ENCODE measurements around the gene GRM3.

Gene GRM3

GRCh38 chr7:86667732-86668131 is 24.0 kb downstream of the GRM3 start:
- Histone ChIP-seq H3K36me3 (replicated peaks in 1 of 2; ENCODE audit: control insufficient read depth in 2 of 2, insufficient read depth in 2 of 2, low read length in 2 of 2) (no peaks in the 10 kb centered on the region), H2AFZ (ENCODE audit: low read length) (no peak overlapping the region), H3K4me2 (ENCODE audit: insufficient read depth, low read length, poor library complexity, severe bottlenecking) (no peak overlapping the region), H3K14ac (ENCODE audit: low read length) (no peak overlapping the region), H3K27me3 (ENCODE audit: control insufficient read depth in 3 of 3, insufficient read depth in 3 of 3, low read depth in 1 of 3, low read length in 3 of 3) (no peaks in the 10 kb centered on the region), H3K9ac (ENCODE audit: low read depth, low read length, poor library complexity) (no peak overlapping the region), H3K27ac (replicated peaks; ENCODE audit: low read length) (no peak overlapping the region), H2BK12ac (ENCODE audit: low read length) (no peak overlapping the region), H2BK15ac (ENCODE audit: low read length) (no peak overlapping the region), H3K9me3 (replicated peaks in 1 of 2; ENCODE audit: control insufficient read depth in 2 of 2, insufficient read depth in 1 of 2, low read depth in 1 of 2, low read length in 2 of 2) (no peaks in the 10 kb centered on the region), H4K91ac (ENCODE audit: low read depth, low read length, poor library complexity) (no peak overlapping the region), H3K79me1 (ENCODE audit: low read depth, low read length) (no peaks in the 10 kb centered on the region), H4K8ac (ENCODE audit: low read depth, low read length) (no peak overlapping the region), H3K4ac (ENCODE audit: low read length) (no peak overlapping the region), H2BK5ac (ENCODE audit: low read length) (no peak overlapping the region), H3K4me1 (ENCODE audit: control insufficient read depth in 2 of 2, insufficient read depth in 1 of 2, low read depth in 1 of 2, low read length in 2 of 2) (peaks cover 7 to 8% of the 10 kb centered on the region in 2 donors), H2BK120ac (ENCODE audit: low read depth, low read length) (no peak overlapping the region), H2AK5ac (ENCODE audit: low read depth, low read length) (no peak overlapping the region), H3K4me3 (ENCODE audit: low read length in 2 of 2) (no peak overlapping the region), H3K23ac (ENCODE audit: low read depth, low read length, poor library complexity) (no peak overlapping the region), H3K18ac (ENCODE audit: low read length) (no peak overlapping the region)
- no CpG with 5 or more reads among the region's 4 CpGs for WGBS, 2 donors (ENCODE audit: extremely low coverage in 2 of 2, insufficient read length in 2 of 2, insufficient replicate concordance in 1 of 2)
- DNase-seq (ENCODE audit: low spot score), result no peak

- Histone ChIP-seq H3K4me1 (ENCODE audit: control insufficient read depth in 2 of 2, insufficient read depth in 1 of 2, low read depth in 1 of 2, low read length in 2 of 2) (peaks cover 7 to 8% of the 10 kb centered on the region in 2 donors), H3K9me3 (replicated peaks in 1 of 2; ENCODE audit: control insufficient read depth in 2 of 2, insufficient read depth in 1 of 2, low read depth in 1 of 2, low read length in 2 of 2) (no peaks in the 10 kb centered on the region), H3K4me2 (ENCODE audit: insufficient read depth, low read length, poor library complexity, severe bottlenecking) (no peak overlapping the region), H3K4me3 (ENCODE audit: low read length in 2 of 2) (no peak overlapping the region), H3K9ac (ENCODE audit: low read depth, low read length, poor library complexity) (no peak overlapping the region), H2BK12ac (ENCODE audit: low read length) (no peak overlapping the region), H3K27me3 (ENCODE audit: control insufficient read depth in 3 of 3, insufficient read depth in 3 of 3, low read depth in 1 of 3, low read length in 3 of 3) (no peaks in the 10 kb centered on the region), H3K79me1 (ENCODE audit: low read depth, low read length) (no peaks in the 10 kb centered on the region), H2AFZ (ENCODE audit: low read length) (no peak overlapping the region), H3K27ac (replicated peaks; ENCODE audit: low read length) (no peak overlapping the region), H3K14ac (ENCODE audit: low read length) (no peak overlapping the region), H4K8ac (ENCODE audit: low read depth, low read length) (no peak overlapping the region), H2BK5ac (ENCODE audit: low read length) (no peak overlapping the region), H2AK5ac (ENCODE audit: low read depth, low read length) (no peak overlapping the region), H3K36me3 (replicated peaks in 1 of 2; ENCODE audit: control insufficient read depth in 2 of 2, insufficient read depth in 2 of 2, low read length in 2 of 2) (peaks cover 0 to 2% of the 10 kb centered on the region in 2 donors), H3K18ac (ENCODE audit: low read length) (no peak overlapping the region), H2BK120ac (ENCODE audit: low read depth, low read length) (no peak overlapping the region), H3K23ac (ENCODE audit: low read depth, low read length, poor library complexity) (no peak overlapping the region), H3K4ac (ENCODE audit: low read length) (no peak overlapping the region), H2BK15ac (ENCODE audit: low read length) (no peak overlapping the region), H4K91ac (ENCODE audit: low read depth, low read length, poor library complexity) (no peak overlapping the region)
- no CpG with 5 or more reads among the region's 3 CpGs for WGBS, 2 donors (ENCODE audit: extremely low coverage in 2 of 2, insufficient read length in 2 of 2, insufficient replicate concordance in 1 of 2)
- DNase-seq (ENCODE audit: low spot score), result no peak
Measured at GRCh38 chr7:86668315-86668714, 24.6 kb downstream of the GRM3 start.

GRCh38 chr7:86687831-86688230 is 44.1 kb downstream of the GRM3 start:
- Histone ChIP-seq H3K79me1 (ENCODE audit: low read depth, low read length) (no peaks in the 10 kb centered on the region), H3K18ac (ENCODE audit: low read length) (no peak overlapping the region), H2BK12ac (ENCODE audit: low read length) (no peak overlapping the region), H3K4ac (ENCODE audit: low read length) (no peak overlapping the region), H3K9ac (ENCODE audit: low read depth, low read length, poor library complexity) (no peak overlapping the region), H4K8ac (ENCODE audit: low read depth, low read length) (no peak overlapping the region), H2BK15ac (ENCODE audit: low read length) (no peak overlapping the region), H3K4me2 (ENCODE audit: insufficient read depth, low read length, poor library complexity, severe bottlenecking) (no peak overlapping the region), H3K36me3 (replicated peaks in 1 of 2; ENCODE audit: control insufficient read depth in 2 of 2, insufficient read depth in 2 of 2, low read length in 2 of 2) (no peaks in the 10 kb centered on the region), H3K9me3 (replicated peaks in 1 of 2; ENCODE audit: control insufficient read depth in 2 of 2, insufficient read depth in 1 of 2, low read depth in 1 of 2, low read length in 2 of 2) (no peaks in the 10 kb centered on the region), H2AK5ac (ENCODE audit: low read depth, low read length) (no peak overlapping the region), H2AFZ (ENCODE audit: low read length) (no peak overlapping the region), H2BK120ac (ENCODE audit: low read depth, low read length) (no peak overlapping the region), H3K4me3 (ENCODE audit: low read length in 2 of 2) (no peak overlapping the region), H3K27me3 (ENCODE audit: control insufficient read depth in 3 of 3, insufficient read depth in 3 of 3, low read depth in 1 of 3, low read length in 3 of 3) (no peaks in the 10 kb centered on the region), H3K23ac (ENCODE audit: low read depth, low read length, poor library complexity) (no peak overlapping the region), H4K91ac (ENCODE audit: low read depth, low read length, poor library complexity) (no peak overlapping the region), H3K14ac (ENCODE audit: low read length) (no peak overlapping the region), H2BK5ac (ENCODE audit: low read length) (no peak overlapping the region), H3K4me1 (ENCODE audit: control insufficient read depth in 2 of 2, insufficient read depth in 1 of 2, low read depth in 1 of 2, low read length in 2 of 2) (no peaks in the 10 kb centered on the region), H3K27ac (replicated peaks; ENCODE audit: low read length) (no peak overlapping the region)
- no CpG with 5 or more reads among the region's 1 CpG for WGBS, 2 donors (ENCODE audit: extremely low coverage in 2 of 2, insufficient read length in 2 of 2, insufficient replicate concordance in 1 of 2)
- DNase-seq (ENCODE audit: low spot score), result no peak

DNA sequence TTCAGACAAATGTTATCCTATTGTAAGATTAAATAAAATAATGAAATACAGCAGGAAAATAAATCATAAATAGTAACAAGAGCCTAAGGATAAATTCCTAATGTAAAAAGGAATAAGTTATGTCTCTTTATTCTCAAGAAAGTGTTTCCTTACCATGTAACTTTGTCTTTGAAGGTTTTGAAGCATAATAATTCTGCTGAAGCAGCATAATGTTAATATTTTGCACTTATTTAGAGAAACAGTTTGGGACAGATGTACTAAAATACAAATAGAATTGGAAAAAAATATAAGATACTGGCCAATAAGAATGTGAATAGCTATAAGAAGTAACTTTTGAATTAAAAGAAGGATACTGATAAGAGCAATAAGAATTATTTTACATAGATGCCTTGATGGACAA is 45.7 kb downstream of the GRM3 start:
- no peaks in the 10 kb centered on the region for H3K9me3 ChIP-seq (replicated peaks in 1 of 2; ENCODE audit: control insufficient read depth in 2 of 2, insufficient read depth in 1 of 2, low read depth in 1 of 2, low read length in 2 of 2)
- H3K23ac ChIP-seq (ENCODE audit: low read depth, low read length, poor library complexity), result no peak overlapping the region
- no peak overlapping the region for H3K4me3 ChIP-seq (ENCODE audit: low read length in 2 of 2)
- H2BK120ac ChIP-seq (ENCODE audit: low read depth, low read length), result no peak overlapping the region
- no peak for DNase-seq (ENCODE audit: low spot score)
- H4K91ac ChIP-seq (ENCODE audit: low read depth, low read length, poor library complexity), result no peak overlapping the region
- no peak overlapping the region for H3K9ac ChIP-seq (ENCODE audit: low read depth, low read length, poor library complexity)
- no peak overlapping the region for H3K14ac ChIP-seq (ENCODE audit: low read length)
- H3K79me1 ChIP-seq (ENCODE audit: low read depth, low read length), result no peaks in the 10 kb centered on the region
- no peaks in the 10 kb centered on the region for H3K27me3 ChIP-seq (ENCODE audit: control insufficient read depth in 3 of 3, insufficient read depth in 3 of 3, low read depth in 1 of 3, low read length in 3 of 3)
- H3K4me1 ChIP-seq (ENCODE audit: control insufficient read depth in 2 of 2, insufficient read depth in 1 of 2, low read depth in 1 of 2, low read length in 2 of 2), result no peaks in the 10 kb centered on the region
- no peak overlapping the region for H3K4me2 ChIP-seq (ENCODE audit: insufficient read depth, low read length, poor library complexity, severe bottlenecking)
- H2AFZ ChIP-seq (ENCODE audit: low read length), result no peak overlapping the region
- H2BK5ac ChIP-seq (ENCODE audit: low read length), result no peak overlapping the region
- no peak overlapping the region for H2AK5ac ChIP-seq (ENCODE audit: low read depth, low read length)
- no peaks in the 10 kb centered on the region for H3K36me3 ChIP-seq (replicated peaks in 1 of 2; ENCODE audit: control insufficient read depth in 2 of 2, insufficient read depth in 2 of 2, low read length in 2 of 2)
- no peak overlapping the region for H4K8ac ChIP-seq (ENCODE audit: low read depth, low read length)
- no peak overlapping the region for H2BK15ac ChIP-seq (ENCODE audit: low read length)
- H3K27ac ChIP-seq (replicated peaks; ENCODE audit: low read length), result no peak overlapping the region
- no peak overlapping the region for H3K18ac ChIP-seq (ENCODE audit: low read length)
- H2BK12ac ChIP-seq (ENCODE audit: low read length), result no peak overlapping the region
- H3K4ac ChIP-seq (ENCODE audit: low read length), result no peak overlapping the region

All from neuronal stem cell (in vitro differentiated cells).